GM18498 (cell line): ENCODE measurements around the gene KY.

ENCODE experiments used
- ATAC-seq: cut with Tn5 transposase; IDR thresholded peaks from one replicate; pipeline ENCODE4 v1.9.1; 2021; ENCODE audit warnings: mild to moderate bottlenecking, moderate library complexity; ENCODE audit not compliant: unreplicated experiment

Gene KY

GRCh38 chr3:134620476-134621115 is 30.2 kb downstream of the KY start:
- ATAC-seq: no peak

GRCh38 chr3:134619884-134620445 is 30.9 kb downstream of the KY start:
- ATAC-seq: no peak

GRCh38 chr3:134619301-134619615 is 31.6 kb downstream of the KY start:
- no peak for ATAC-seq

GRCh38 chr3:134618478-134619300 is 32.1 kb downstream of the KY start:
- ATAC-seq: no peak

GRCh38 chr3:134617608-134618477 is 33.0 kb downstream of the KY start:
- ATAC-seq: no peak

GRCh38 chr3:134615743-134616142 is 35.1 kb downstream of the KY start:
- ATAC-seq: no peak

- no peak for ATAC-seq
Observed at GRCh38 chr3:134614955-134615354, 35.9 kb downstream of the KY start.

- no peak for ATAC-seq
Observed at GRCh38 chr3:134613006-134613520, 37.8 kb downstream of the KY start.

GRCh38 chr3:134611516-134611915 is 39.3 kb downstream of the KY start:
- no peak for ATAC-seq

- no peak for ATAC-seq
Observed at GRCh38 chr3:134610432-134611385, 40.1 kb downstream of the KY start.

GRCh38 chr3:134609821-134610431 is 40.9 kb downstream of the KY start:
- ATAC-seq: no peak

- no peak for ATAC-seq
Observed at GRCh38 chr3:134608771-134609435, 41.9 kb downstream of the KY start.

- no peak for ATAC-seq
Observed at GRCh38 chr3:134608023-134608770, 42.6 kb downstream of the KY start.

- ATAC-seq: no peak
Observed at GRCh38 chr3:134607054-134608022, 43.5 kb downstream of the KY start.

GRCh38 chr3:134606033-134607025 is 44.5 kb downstream of the KY start:
- ATAC-seq: no peak

GRCh38 chr3:134605556-134605955 is 45.3 kb downstream of the KY start:
- ATAC-seq: no peak
